ENCODE results near the gene PRIMPOL.
"Not testable (repeated sequence)": the region's sequence is repeated elsewhere in the genome, so short reads cannot be mapped to it uniquely, and the experiment has no call there.

The PRIMPOL gene

DNA sequence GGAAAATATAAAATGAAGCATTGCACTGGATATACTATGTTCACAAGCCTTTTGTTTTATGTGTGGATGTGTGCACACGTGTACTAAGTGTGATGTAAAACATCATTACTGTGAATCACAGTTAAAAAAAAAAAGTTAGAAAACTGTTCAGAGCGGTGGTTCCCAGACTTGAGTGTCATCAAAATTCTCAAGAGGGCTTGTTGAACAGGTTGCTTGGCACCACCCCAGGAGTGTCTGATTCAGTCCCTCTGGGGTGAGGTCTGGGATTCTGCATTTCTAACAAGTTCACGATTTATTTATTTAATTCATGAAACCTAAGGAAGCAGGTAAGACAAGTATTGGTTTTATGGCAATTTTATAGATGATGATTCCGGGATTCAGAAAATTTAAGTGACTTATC, 82.6 kb downstream of the PRIMPOL start:
- ATAC-seq (ENCODE audit: low read depth), result no peak

DNA sequence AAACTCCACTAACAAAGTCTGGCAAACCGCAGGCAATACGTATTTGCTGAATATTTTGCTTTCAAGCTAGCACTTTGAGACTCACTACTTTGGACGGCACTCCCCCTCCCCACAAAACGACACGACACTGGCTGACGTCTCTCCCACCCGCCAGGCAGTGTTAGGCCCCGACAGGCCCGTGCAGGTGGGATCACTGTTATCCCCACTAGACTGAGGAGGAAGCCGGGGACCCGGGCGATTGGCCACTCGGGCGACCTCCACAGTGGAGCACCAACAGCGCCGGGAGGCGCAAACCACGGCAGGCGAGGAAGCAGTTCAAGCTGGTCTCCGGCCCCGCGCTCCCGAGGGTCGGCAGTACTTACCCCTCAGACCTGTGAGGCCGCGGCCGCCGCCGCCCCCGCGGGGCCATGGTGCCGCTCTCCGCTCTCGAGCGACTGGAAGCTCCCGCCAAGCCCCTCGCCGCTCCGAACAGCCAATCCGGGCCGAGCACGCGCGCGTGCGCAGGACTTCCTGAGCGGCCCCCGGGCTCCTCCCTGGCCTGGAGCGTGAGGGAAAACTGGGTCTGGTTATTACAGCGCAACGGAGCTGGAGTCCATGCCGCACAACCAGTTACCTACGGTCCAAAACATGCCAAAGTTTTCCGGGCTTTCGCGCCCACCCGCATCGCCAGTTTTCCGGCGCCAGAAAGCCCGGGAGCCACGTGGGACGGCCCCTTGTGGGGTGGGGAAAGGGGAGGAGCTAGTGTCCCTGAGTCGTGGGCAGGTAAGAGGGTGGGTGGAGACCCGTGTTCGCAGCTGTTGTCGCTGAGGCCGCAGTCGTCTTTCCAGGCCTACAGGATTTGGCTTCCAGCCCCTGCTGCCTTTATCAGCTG, 84.4 kb downstream of the PRIMPOL start, which contains the start of gene CENPU:
TSS of gene CENPU (minus strand) at position 443 of the 871 bp plus-strand sequence. CDS start at position 409, 34 bp downstream.
- TF ChIP-seq, protein P1, sequence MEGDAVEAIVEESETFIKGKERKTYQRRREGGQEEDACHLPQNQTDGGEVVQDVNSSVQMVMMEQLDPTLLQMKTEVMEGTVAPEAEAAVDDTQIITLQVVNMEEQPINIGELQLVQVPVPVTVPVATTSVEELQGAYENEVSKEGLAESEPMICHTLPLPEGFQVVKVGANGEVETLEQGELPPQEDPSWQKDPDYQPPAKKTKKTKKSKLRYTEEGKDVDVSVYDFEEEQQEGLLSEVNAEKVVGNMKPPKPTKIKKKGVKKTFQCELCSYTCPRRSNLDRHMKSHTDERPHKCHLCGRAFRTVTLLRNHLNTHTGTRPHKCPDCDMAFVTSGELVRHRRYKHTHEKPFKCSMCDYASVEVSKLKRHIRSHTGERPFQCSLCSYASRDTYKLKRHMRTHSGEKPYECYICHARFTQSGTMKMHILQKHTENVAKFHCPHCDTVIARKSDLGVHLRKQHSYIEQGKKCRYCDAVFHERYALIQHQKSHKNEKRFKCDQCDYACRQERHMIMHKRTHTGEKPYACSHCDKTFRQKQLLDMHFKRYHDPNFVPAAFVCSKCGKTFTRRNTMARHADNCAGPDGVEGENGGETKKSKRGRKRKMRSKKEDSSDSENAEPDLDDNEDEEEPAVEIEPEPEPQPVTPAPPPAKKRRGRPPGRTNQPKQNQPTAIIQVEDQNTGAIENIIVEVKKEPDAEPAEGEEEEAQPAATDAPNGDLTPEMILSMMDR (IDR thresholded peaks at IDR 0.05; ENCODE audit: poor library complexity, severe bottlenecking), result no peak
- DNase-seq (ENCODE audit: low spot score) (peak; percentile 91), ATAC-seq (ENCODE audit: low read depth) (peak; percentile 84)
- H3K36me3 ChIP-seq (ENCODE audit: low read depth), result peaks cover 19% of the 10 kb centered on the region
- H3K27me3 ChIP-seq (ENCODE audit: insufficient read depth, poor library complexity, severe bottlenecking), result no peaks in the 10 kb centered on the region
- peak within 1 kb of the TSS; percentile 70 for H3K4me3 ChIP-seq (ENCODE audit: severe bottlenecking)
- peak within 1 kb of the TSS; percentile 74 for H3K27ac ChIP-seq (ENCODE audit: poor library complexity, severe bottlenecking)
- no peaks in the 10 kb centered on the region for H3K9me3 ChIP-seq (ENCODE audit: severe bottlenecking)
- peaks cover 24% of the 10 kb centered on the region for H3K4me1 ChIP-seq (ENCODE audit: insufficient read depth, poor library complexity, severe bottlenecking)

More for the DNA sequence above, 82.6 kb downstream of the PRIMPOL start:
- H3K27me3 ChIP-seq (ENCODE audit: insufficient read depth, poor library complexity, severe bottlenecking), result no peaks in the 10 kb centered on the region
- H3K4me1 ChIP-seq (ENCODE audit: insufficient read depth, poor library complexity, severe bottlenecking), result peaks cover 26% of the 10 kb centered on the region
- peak; percentile 78 for DNase-seq (ENCODE audit: low spot score)
- H3K4me3 ChIP-seq (ENCODE audit: severe bottlenecking), result no peak overlapping the region
- peaks cover 36% of the 10 kb centered on the region for H3K36me3 ChIP-seq (ENCODE audit: low read depth)
- H3K27ac ChIP-seq (ENCODE audit: poor library complexity, severe bottlenecking), result peak overlapping the region; percentile 74
- H3K9me3 ChIP-seq (ENCODE audit: severe bottlenecking), result no peaks in the 10 kb centered on the region
- TF ChIP-seq, protein P1 (IDR thresholded peaks at IDR 0.05; ENCODE audit: poor library complexity, severe bottlenecking), result no peak

DNA sequence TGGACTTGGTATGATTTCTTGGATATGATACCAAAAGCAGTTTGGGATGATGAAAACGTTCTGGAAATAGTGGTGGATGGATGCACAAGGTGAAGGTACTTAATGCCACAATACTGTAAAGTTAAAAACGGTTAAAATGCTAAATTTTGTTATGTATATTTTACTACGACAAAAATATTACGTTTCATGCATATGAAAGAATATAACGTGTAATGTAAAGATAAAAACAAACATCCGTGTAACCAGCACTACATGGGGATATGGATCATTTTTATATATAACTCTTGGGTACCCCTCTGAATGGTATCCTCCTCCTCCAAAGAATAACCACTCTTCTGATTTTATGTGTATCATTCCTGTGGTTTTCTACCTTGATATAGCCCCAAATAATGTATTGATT, 85.2 kb downstream of the PRIMPOL start:
- no peak for ATAC-seq (ENCODE audit: low read depth)
- no peak for DNase-seq (ENCODE audit: low spot score)
- Histone ChIP-seq H3K4me1 (ENCODE audit: insufficient read depth, poor library complexity, severe bottlenecking) (peaks cover 16% of the 10 kb centered on the region), H3K36me3 (ENCODE audit: low read depth) (peaks cover 11% of the 10 kb centered on the region; the same call in 1 of the 2 replicates), H3K4me3 (ENCODE audit: severe bottlenecking) (peak overlapping the region; percentile 70), H3K9me3 (ENCODE audit: severe bottlenecking) (no peaks in the 10 kb centered on the region), H3K27ac (ENCODE audit: poor library complexity, severe bottlenecking) (peak overlapping the region; percentile 74), H3K27me3 (ENCODE audit: insufficient read depth, poor library complexity, severe bottlenecking) (no peaks in the 10 kb centered on the region)
- TF ChIP-seq, protein P1 (IDR thresholded peaks at IDR 0.05; ENCODE audit: poor library complexity, severe bottlenecking), result no peak

DNA sequence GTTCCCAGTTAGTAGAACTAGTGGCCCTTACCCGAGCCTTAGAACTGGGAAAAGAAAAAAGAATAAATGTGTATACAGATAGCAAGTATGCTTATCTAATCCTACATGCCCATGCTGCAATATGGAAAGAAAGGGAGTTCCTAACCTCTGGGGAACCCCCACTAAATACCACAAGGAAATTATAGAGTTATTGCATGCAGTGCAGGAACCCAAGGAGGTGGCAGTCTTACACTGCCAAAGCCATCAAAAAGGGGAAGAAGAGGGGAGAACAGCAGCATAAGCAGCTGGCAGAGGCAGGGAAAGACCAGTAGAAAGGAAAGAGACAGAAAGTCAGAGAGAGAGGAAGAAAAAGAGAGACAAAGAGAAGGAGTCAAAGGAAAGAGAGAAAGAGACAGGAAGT, 90.0 kb downstream of the PRIMPOL start:
- not testable (repeated sequence) for H3K27me3 ChIP-seq (ENCODE audit: insufficient read depth, poor library complexity, severe bottlenecking); H3K9me3 ChIP-seq (ENCODE audit: severe bottlenecking); DNase-seq (ENCODE audit: low spot score); H3K27ac ChIP-seq (ENCODE audit: poor library complexity, severe bottlenecking); ATAC-seq (ENCODE audit: low read depth); H3K36me3 ChIP-seq (ENCODE audit: low read depth); H3K4me1 ChIP-seq (ENCODE audit: insufficient read depth, poor library complexity, severe bottlenecking); H3K4me3 ChIP-seq (ENCODE audit: severe bottlenecking)

DNA sequence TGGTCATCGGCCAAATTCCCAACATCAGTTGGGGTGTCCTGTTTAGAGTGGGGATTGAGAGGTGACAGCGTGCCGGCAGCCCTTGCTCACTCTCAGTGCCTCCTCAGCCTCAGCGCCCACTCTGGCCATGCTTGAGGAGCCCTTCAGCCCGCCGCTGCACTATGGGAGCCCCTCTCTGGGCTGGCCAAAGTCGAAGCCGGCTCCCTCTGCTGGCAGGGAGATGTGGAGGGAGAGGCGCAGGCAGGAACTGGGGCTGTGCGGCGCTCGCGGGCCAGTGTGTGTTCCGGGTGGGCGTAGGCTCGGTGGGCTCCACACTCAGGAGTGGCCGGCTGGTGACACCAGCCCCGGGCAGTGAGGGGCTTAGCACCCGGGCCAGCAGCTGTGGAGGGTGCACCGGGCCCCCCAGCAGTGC, 91.4 kb downstream of the PRIMPOL start:
- ATAC-seq (ENCODE audit: low read depth), result no peak
- no peak for DNase-seq (ENCODE audit: low spot score)
- TF ChIP-seq, protein P1 (IDR thresholded peaks at IDR 0.05; ENCODE audit: poor library complexity, severe bottlenecking), result no peak
- peaks cover 2% of the 10 kb centered on the region for H3K4me1 ChIP-seq (ENCODE audit: insufficient read depth, poor library complexity, severe bottlenecking)
- H3K27me3 ChIP-seq (ENCODE audit: insufficient read depth, poor library complexity, severe bottlenecking), result no peaks in the 10 kb centered on the region
- no peak overlapping the region for H3K4me3 ChIP-seq (ENCODE audit: severe bottlenecking)
- no peaks in the 10 kb centered on the region for H3K9me3 ChIP-seq (ENCODE audit: severe bottlenecking)
- no peaks in the 10 kb centered on the region for H3K36me3 ChIP-seq (ENCODE audit: low read depth)
- no peak overlapping the region for H3K27ac ChIP-seq (ENCODE audit: poor library complexity, severe bottlenecking)

DNA sequence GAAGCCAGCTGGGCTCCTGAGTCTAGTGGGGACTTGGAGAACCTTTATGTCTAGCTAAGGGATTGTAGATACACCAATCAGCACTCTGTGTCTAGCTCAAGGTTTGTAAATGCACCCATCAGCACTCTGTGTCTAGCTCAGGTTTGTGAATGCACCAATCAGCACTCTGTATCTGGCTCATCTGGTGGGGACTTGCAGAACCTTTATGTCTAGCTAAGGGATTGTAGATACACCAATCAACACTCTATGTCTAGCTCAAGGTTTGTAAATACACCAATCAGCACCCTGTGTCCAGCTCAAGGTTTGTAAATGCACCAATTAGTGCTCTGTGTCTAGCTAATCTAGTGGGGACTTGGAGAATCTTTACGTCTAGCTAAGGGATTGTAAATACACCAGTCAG, 92.1 kb downstream of the PRIMPOL start:
- H3K9me3 ChIP-seq (ENCODE audit: severe bottlenecking); H3K36me3 ChIP-seq (ENCODE audit: low read depth); H3K27me3 ChIP-seq (ENCODE audit: insufficient read depth, poor library complexity, severe bottlenecking); H3K27ac ChIP-seq (ENCODE audit: poor library complexity, severe bottlenecking); H3K4me3 ChIP-seq (ENCODE audit: severe bottlenecking); ATAC-seq (ENCODE audit: low read depth); H3K4me1 ChIP-seq (ENCODE audit: insufficient read depth, poor library complexity, severe bottlenecking); DNase-seq (ENCODE audit: low spot score): not testable (repeated sequence)

Measured in RWPE2 (cell line).